GM23338 (cell line): ENCODE results near the gene PPP1R3G. TPM values are rescaled to one million over a fixed set of nuclear protein-coding genes. Genes with fewer than 3 reads are reported as not detected.

Experiments used
- ATAC-seq: fragments of 200-7000 bp; cut with Tn5 transposase; 3 replicates; pipeline ENCODE4 v1.9.1; 2020
- DNase-seq: peaks from one replicate; pipeline ENCODE4 v3.0.0-alpha.2; 2015; ENCODE audit warnings: low spot score
- H2AFZ ChIP-seq: fragments of 200-600 bp; sonication (generic); 2 replicates; pipeline ENCODE4 v1.8.0; 2016; ENCODE audit warnings: antibody characterized with exemption, mild to moderate bottlenecking, moderate library complexity
- H3F3A ChIP-seq: fragments of 200-600 bp; sonication (generic); replicated peaks from 2 replicates; pipeline ENCODE4 v1.8.0; 2017; ENCODE audit warnings: antibody characterized with exemption, mixed run types, low read depth
- H3K27ac ChIP-seq: fragments of 200-600 bp; sonication (generic); 2 replicates; pipeline ENCODE4 v1.6.1; 2016; ENCODE audit warnings: low read depth
- H3K27me3 ChIP-seq: fragments of 200-600 bp; sonication (generic); 2 replicates; pipeline ENCODE4 v1.8.0; 2016; ENCODE audit warnings: mild to moderate bottlenecking, mixed run types, moderate library complexity; ENCODE audit not compliant: insufficient read depth
- H3K36me3 ChIP-seq: fragments of 200-600 bp; sonication (generic); 2 replicates; pipeline ENCODE4 v1.8.0; 2016; ENCODE audit warnings: mild to moderate bottlenecking; ENCODE audit not compliant: insufficient read depth
- H3K4me1 ChIP-seq: fragments of 200-600 bp; sonication (generic); 2 replicates; pipeline ENCODE4 v1.8.0; 2016; ENCODE audit warnings: mild to moderate bottlenecking, moderate library complexity; ENCODE audit not compliant: insufficient read depth
- H3K4me2 ChIP-seq: fragments of 200-600 bp; sonication (generic); 2 replicates; pipeline ENCODE4 v1.7.1; 2017; ENCODE audit warnings: mixed run types
- H3K4me3 ChIP-seq: fragments of 200-600 bp; sonication (generic); 2 replicates; pipeline ENCODE4 v1.6.1; 2016; ENCODE audit warnings: mixed run types
- H3K79me2 ChIP-seq: fragments of 200-600 bp; sonication (generic); replicated peaks from 2 replicates; pipeline ENCODE4 v1.8.0; 2017; ENCODE audit warnings: mild to moderate bottlenecking; ENCODE audit not compliant: insufficient read depth
- H3K9me2 ChIP-seq: fragments of 200-600 bp; sonication (generic); 2 replicates; pipeline ENCODE4 v1.8.0; 2017; ENCODE audit not compliant: insufficient read depth
- H4K20me1 ChIP-seq: fragments of 200-600 bp; sonication (generic); replicated peaks from 2 replicates; pipeline ENCODE4 v1.8.0; 2017; ENCODE audit warnings: mild to moderate bottlenecking; ENCODE audit not compliant: insufficient read depth
- H3K27ac Mint-ChIP-seq: 2 replicates; pipeline ENCODE4 v1.8.0; 2020; ENCODE audit warnings: inconsistent platforms, mild to moderate bottlenecking, moderate library complexity, mixed read lengths
- H3K27me3 Mint-ChIP-seq: 3 replicates; pipeline ENCODE4 v1.8.0; 2022; ENCODE audit warnings: low read depth, mild to moderate bottlenecking, moderate library complexity, mixed read lengths, inconsistent platforms; ENCODE audit not compliant: insufficient read depth, poor library complexity
- H3K36me3 Mint-ChIP-seq: 3 replicates; pipeline ENCODE4 v1.8.0; 2021; ENCODE audit warnings: low read depth, mild to moderate bottlenecking, inconsistent platforms, moderate library complexity, mixed read lengths
- H3K4me1 Mint-ChIP-seq: 3 replicates; pipeline ENCODE4 v1.8.0; 2020; ENCODE audit warnings: mild to moderate bottlenecking, inconsistent platforms, mixed read lengths
- H3K4me3 Mint-ChIP-seq: 3 replicates; pipeline ENCODE4 v1.8.0; 2021; ENCODE audit warnings: moderate library complexity, mild to moderate bottlenecking, inconsistent platforms, mixed read lengths
- H3K9me3 Mint-ChIP-seq: 3 replicates; pipeline ENCODE4 v1.8.0; 2020; ENCODE audit warnings: moderate library complexity, mild to moderate bottlenecking, inconsistent platforms, mixed read lengths
- EZH2 ChIP-seq: fragments of 200-600 bp; sonication (generic); IDR thresholded peaks from one replicate; pipeline ENCODE4 v1.8.0; 2017; ENCODE audit warnings: antibody characterized with exemption, mild to moderate bottlenecking, low read depth; ENCODE audit not compliant: unreplicated experiment
- POLR2AphosphoS5 ChIP-seq: IDR thresholded peaks from 2 replicates; pipeline ENCODE4 v1.6.1; 2016; ENCODE audit warnings: antibody characterized with exemption, low read depth
- REST ChIP-seq: IDR thresholded peaks from one replicate; pipeline ENCODE4 v1.6.1; 2018; ENCODE audit warnings: antibody characterized with exemption; ENCODE audit not compliant: unreplicated experiment
- ZNF114 ChIP-seq: fragments of 250-450 bp; sonication (Bioruptor Pico); IDR thresholded peaks from 2 replicates; pipeline ENCODE4 v1.5.0; 2020; ENCODE audit warnings: mild to moderate bottlenecking, moderate library complexity
- polyA plus RNA-seq: library from polyadenylated mRNA; unstranded; fragments of >200 nt; fragmentation: Nextera tagmentation; extraction: Ambion mirVana; gene quantifications from 2 replicates; pipeline ENCODE4 v1.2.1, GENCODE V29; 2016
- total RNA-seq: library from RNA; depleted of rRNA; stranded (reverse); fragments of >200 nt; shearing (Covaris generic); gene quantifications from 2 replicates; pipeline ENCODE4 v1.2.3, GENCODE V29; 2014
- TF ChIP-seq, protein P1 (sequence below), 2 experiments: fragments of 200-600 bp in 1 of 2; sonication (generic) in 1 of 2; conservative IDR thresholded peaks; 2 replicates each; pipeline versions ENCODE4 v1.5.1 to v1.6.1; 2016 to 2017; ENCODE audit warnings: antibody characterized with exemption in 2 of 2, low read depth in 2 of 2, mild to moderate bottlenecking in 2 of 2, moderate library complexity in 1 of 2

PPP1R3G gene
- total and polyA plus RNA-seq, 2 experiments from 2014 or later: 0.13 to 0.24 TPM

DNA sequence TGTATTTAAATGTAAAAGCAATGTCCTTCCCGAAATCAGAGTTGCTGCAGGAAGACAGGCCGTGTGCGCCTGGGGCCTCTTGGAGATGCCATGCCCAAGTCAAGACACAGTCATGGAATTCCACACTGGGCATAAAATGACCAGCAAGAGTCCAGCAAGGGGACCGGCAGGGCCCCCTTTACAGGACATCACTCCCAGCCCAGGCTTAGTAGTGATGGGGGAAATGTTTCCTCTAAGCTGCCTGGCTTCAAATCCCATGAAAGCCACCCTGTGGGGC lies 1.9 kb upstream of the PPP1R3G start:
- H3K27me3 Mint-ChIP-seq: peaks cover 50% of the 10 kb centered on the region
- H3K36me3 Mint-ChIP-seq: peaks cover 3% of the 10 kb centered on the region; the same call in 2 of the 3 replicates
- H3K4me3 ChIP-seq: no peak overlapping the region
- H3K4me1 Mint-ChIP-seq: peaks cover 6% of the 10 kb centered on the region
- no peak for ATAC-seq
- H3K79me2 ChIP-seq: no peaks in the 10 kb centered on the region
- peaks cover 11% of the 10 kb centered on the region; the same call in 1 of the 2 replicates for H3K4me1 ChIP-seq
- H3K9me3 Mint-ChIP-seq: peaks cover 8% of the 10 kb centered on the region; the same call in 2 of the 3 replicates
- 0 out of 2 replicates have a peak, but pooled peaks cover 3% of the 10 kb centered on the region for H3F3A ChIP-seq
- no peak overlapping the region for H3K27ac Mint-ChIP-seq
- no peaks in the 10 kb centered on the region for H3K9me2 ChIP-seq
- peak overlapping the region; percentile 65; the same call in 1 of the 3 replicates for H3K4me3 Mint-ChIP-seq
- H3K27ac ChIP-seq: no peak overlapping the region
- TF ChIP-seq ZNF114 (CRISPR knock-in tag): no peak
- H2AFZ ChIP-seq: no peak overlapping the region
- H4K20me1 ChIP-seq: no peaks in the 10 kb centered on the region; the same call in 1 of the 2 replicates
- no peak overlapping the region for H3K4me2 ChIP-seq
- DNase-seq: no peak
- peaks cover 71% of the 10 kb centered on the region for H3K27me3 ChIP-seq
- H3K36me3 ChIP-seq: no peaks in the 10 kb centered on the region; the same call in 1 of the 2 replicates

DNA sequence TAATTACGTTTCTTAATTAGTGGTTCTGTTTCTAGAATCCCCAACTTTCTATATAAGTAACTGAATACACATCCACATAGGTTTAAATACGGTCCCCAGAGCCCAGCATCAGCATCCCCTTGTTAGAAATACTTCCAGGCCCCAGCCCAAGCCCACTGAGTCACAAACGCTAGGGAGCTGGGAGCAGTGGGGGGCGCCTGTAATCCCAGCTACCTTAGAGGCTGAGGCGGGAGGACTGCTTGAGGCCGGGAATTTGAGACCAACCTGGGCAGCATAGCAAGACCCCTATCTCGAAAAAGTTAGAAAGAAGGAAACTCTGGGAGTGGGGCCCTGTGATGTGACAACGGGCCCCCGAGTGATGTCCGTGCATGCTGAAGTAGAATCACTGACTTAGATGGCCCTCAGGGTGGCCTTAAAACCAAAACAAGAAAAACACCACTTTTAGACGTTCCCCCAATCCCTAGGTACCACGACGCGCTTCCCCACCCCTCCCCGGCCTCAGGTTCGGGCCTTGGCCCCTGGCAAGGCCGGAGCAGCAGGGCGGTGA lies 1.3 kb upstream of the PPP1R3G start:
- no peaks in the 10 kb centered on the region for H3K9me2 ChIP-seq
- H3K36me3 ChIP-seq: no peaks in the 10 kb centered on the region; the same call in 1 of the 2 replicates
- no peaks in the 10 kb centered on the region for H3K79me2 ChIP-seq
- ATAC-seq (peak; percentile 1; the same call in 1 of the 3 replicates), DNase-seq (peak; percentile 35)
- H3K27ac Mint-ChIP-seq: no peak overlapping the region
- H3K9me3 Mint-ChIP-seq: peaks cover 8% of the 10 kb centered on the region; the same call in 2 of the 3 replicates
- H3K4me2 ChIP-seq: peak overlapping the region; percentile 95
- peaks cover 50% of the 10 kb centered on the region for H3K27me3 Mint-ChIP-seq
- H3K4me3 ChIP-seq: peak overlapping the region; percentile 75
- H3K4me1 ChIP-seq: peaks cover 11% of the 10 kb centered on the region; the same call in 1 of the 2 replicates
- peaks cover 6% of the 10 kb centered on the region for H3K4me1 Mint-ChIP-seq
- H4K20me1 ChIP-seq: no peaks in the 10 kb centered on the region; the same call in 1 of the 2 replicates
- peaks cover 3% of the 10 kb centered on the region; the same call in 2 of the 3 replicates for H3K36me3 Mint-ChIP-seq
- H3K27ac ChIP-seq: no peak overlapping the region
- H2AFZ ChIP-seq: no peak overlapping the region
- 0 out of 2 replicates have a peak, but pooled peaks cover 3% of the 10 kb centered on the region for H3F3A ChIP-seq
- no peak for TF ChIP-seq POLR2AphosphoS5
- no peak for TF ChIP-seq ZNF114 (CRISPR knock-in tag)
- TF ChIP-seq, protein P1, sequence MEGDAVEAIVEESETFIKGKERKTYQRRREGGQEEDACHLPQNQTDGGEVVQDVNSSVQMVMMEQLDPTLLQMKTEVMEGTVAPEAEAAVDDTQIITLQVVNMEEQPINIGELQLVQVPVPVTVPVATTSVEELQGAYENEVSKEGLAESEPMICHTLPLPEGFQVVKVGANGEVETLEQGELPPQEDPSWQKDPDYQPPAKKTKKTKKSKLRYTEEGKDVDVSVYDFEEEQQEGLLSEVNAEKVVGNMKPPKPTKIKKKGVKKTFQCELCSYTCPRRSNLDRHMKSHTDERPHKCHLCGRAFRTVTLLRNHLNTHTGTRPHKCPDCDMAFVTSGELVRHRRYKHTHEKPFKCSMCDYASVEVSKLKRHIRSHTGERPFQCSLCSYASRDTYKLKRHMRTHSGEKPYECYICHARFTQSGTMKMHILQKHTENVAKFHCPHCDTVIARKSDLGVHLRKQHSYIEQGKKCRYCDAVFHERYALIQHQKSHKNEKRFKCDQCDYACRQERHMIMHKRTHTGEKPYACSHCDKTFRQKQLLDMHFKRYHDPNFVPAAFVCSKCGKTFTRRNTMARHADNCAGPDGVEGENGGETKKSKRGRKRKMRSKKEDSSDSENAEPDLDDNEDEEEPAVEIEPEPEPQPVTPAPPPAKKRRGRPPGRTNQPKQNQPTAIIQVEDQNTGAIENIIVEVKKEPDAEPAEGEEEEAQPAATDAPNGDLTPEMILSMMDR (conservative IDR thresholded peaks at IDR 0.05; ENCODE audit: low read depth in 2 of 2): no peak
- no peak for TF ChIP-seq REST
- peak; percentile 56 for TF ChIP-seq EZH2
- H3K27me3 ChIP-seq: peaks cover 76% of the 10 kb centered on the region
- H3K4me3 Mint-ChIP-seq: peak overlapping the region; percentile 65
